ACHN (cell line): ENCODE data around the gene RPS19BP1.
"Not testable (repeated sequence)": the region's sequence is repeated elsewhere in the genome, so short reads cannot be mapped to it uniquely, and the experiment has no call there.

ENCODE experiments used
- DNase-seq: peaks from one replicate; pipeline ENCODE4 v3.0.0-alpha.2; 2015
- in situ Hi-C: cut with HindIII; loops from 2 replicates; pipeline ENCODE4 v1.10.0; 2017; ENCODE audit warnings: low sequenced_read_pairs, low pct_ligation_motif_present, low pct_unique_long_range_greater_than_20kb

RPS19BP1 gene

GRCh38 chr22:39518996-39519680 is 13.4 kb downstream of the RPS19BP1 start:
- in situ Hi-C loops: no loop called here
- DNase-seq: peak; percentile 65

- in situ Hi-C loops: no loop called here
- DNase-seq: no peak
Measured at GRCh38 chr22:39518144-39518786, 14.3 kb downstream of the RPS19BP1 start.

- in situ Hi-C loops: no loop called here
- no peak for DNase-seq
Measured at GRCh38 chr22:39517470-39517869, 15.1 kb downstream of the RPS19BP1 start.

- in situ Hi-C loops: no loop called here
- DNase-seq: no peak
Measured at GRCh38 chr22:39515266-39516050, 17.1 kb downstream of the RPS19BP1 start.

- DNase-seq: peak; percentile 44
- in situ Hi-C loops: no loop called here
Measured at GRCh38 chr22:39514373-39514973, 18.1 kb downstream of the RPS19BP1 start.

GRCh38 chr22:39513791-39514190 is 18.8 kb downstream of the RPS19BP1 start:
- no peak for DNase-seq
- in situ Hi-C loops: no loop called here

GRCh38 chr22:39512026-39512425 is 20.5 kb downstream of the RPS19BP1 start:
- in situ Hi-C loops: no loop called here
- no peak for DNase-seq

GRCh38 chr22:39511226-39511625 is 21.3 kb downstream of the RPS19BP1 start:
- no peak for DNase-seq
- in situ Hi-C loops: no loop called here

GRCh38 chr22:39510529-39511149 is 21.9 kb downstream of the RPS19BP1 start:
- no peak for DNase-seq
- in situ Hi-C loops: no loop called here

GRCh38 chr22:39508393-39508792 is 24.2 kb downstream of the RPS19BP1 start:
- DNase-seq: no peak
- in situ Hi-C loops: no loop called here

- DNase-seq, in situ Hi-C loops: not testable (repeated sequence)
Measured at GRCh38 chr22:39507021-39507420, 25.5 kb downstream of the RPS19BP1 start.

- in situ Hi-C loops: no loop called here
- no peak for DNase-seq
Measured at GRCh38 chr22:39504071-39504470, 28.5 kb downstream of the RPS19BP1 start.

GRCh38 chr22:39503630-39504029 is 28.9 kb downstream of the RPS19BP1 start:
- no peak for DNase-seq
- in situ Hi-C loops: no loop called here

- in situ Hi-C loops: no loop called here
- no peak for DNase-seq
Measured at GRCh38 chr22:39502789-39503409, 29.6 kb downstream of the RPS19BP1 start.

- in situ Hi-C loops: no loop called here
- DNase-seq: peak; percentile 94
Measured at GRCh38 chr22:39502109-39502788, 30.3 kb downstream of the RPS19BP1 start, which contains the start of gene MIEF1. Gene MIEF1 (plus strand): TSS chr22:39502290. CDS start chr22:39511295, 9,005 bp downstream.

GRCh38 chr22:39501644-39502108 is 30.9 kb downstream of the RPS19BP1 start:
- in situ Hi-C loops: no loop called here
- DNase-seq: no peak

GRCh38 chr22:39500101-39500500 is 32.4 kb downstream of the RPS19BP1 start:
- in situ Hi-C loops: no loop called here

More at GRCh38 chr22:39500101-39500500, 32.4 kb downstream of the RPS19BP1 start:
- DNase-seq: no peak
